Smooth muscle cell of bladder (primary cell): ENCODE results near the gene GOLGA8F. TPM values are rescaled to one million over a fixed set of nuclear protein-coding genes. Genes with fewer than 3 reads are reported as not detected.

Experiments used
- total RNA-seq: library from RNA; depleted of rRNA; stranded (reverse); fragments of >200 nt; gene quantifications from 2 replicates; pipeline ENCODE4 v1.2.3, GENCODE V29; 2014

Gene GOLGA8F, protein sequence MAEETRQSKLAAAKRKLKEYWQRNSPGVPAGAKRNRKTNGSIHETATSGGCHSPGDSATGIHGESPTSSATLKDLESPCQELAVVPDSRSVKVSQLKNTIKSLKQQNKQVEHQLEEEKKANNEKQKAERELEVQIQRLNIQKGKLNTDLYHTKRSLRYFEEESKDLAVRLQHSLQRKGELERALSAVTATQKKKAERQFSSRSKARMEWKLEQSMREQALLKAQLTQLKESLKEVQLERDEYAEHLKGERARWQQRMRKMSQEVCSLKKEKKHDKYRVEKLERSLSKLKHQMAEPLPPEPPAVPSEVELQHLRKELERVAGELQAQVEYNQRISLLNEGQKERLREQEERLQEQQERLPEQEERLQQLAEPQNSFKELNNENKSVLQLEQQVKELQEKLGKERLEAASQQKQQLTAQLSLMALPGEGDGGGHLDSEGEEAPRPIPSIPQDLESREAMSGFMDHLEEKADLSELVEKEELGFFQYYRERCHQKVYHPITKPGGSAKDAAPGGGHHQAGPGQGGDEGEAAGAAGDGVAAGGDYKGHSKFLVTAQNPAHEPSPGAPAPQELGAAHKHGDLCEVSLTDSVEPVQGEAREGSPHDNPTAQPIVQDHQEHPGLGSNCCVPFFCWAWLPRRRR
- total RNA-seq, result under 0.01 TPM in 1 of 2 replicates, not detected in the other

DNA sequence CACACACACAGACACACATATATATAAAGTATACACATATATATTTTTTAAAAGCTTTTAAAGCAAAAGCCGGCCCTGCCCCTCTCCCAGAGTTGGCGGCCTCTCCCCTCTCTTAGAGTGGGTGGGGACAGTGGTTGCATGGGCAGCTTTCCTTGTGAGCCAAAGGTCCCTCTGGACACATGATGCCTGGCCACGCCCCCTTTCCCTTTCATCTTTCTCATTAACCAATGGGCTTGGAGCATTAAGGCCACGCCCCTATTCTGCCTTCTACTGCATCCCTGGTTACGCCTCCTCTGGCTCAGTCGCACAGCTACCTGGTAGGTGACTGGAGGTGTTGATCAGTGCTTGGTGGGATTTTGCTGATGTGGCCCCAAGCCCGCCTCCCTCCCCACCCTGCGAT is at the start of gene GOLGA8F:
GOLGA8F (plus strand) TSS at position 301 of the 400 bp plus-strand sequence; CDS start at position 399, 98 bp downstream.

DNA sequence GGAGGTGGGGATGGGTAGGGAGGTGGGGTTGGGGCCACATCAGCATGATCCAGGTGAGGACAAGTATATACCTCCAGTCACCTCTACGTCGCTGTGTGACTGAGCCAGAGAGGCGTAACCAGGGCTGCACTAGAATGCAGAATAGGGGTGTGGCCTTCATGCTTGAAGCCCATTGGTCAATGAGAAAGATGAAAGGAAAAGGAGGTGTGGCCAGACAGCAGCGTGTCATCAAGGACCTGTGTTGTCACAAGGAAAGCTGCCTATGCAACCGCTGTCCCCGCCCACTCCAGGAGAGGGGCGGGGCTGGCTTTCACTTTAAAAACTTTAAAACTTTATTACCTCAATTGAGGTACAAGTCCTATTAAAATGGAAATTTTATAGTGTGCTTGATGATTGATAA is 20.5 kb upstream of the GOLGA8F start, which contains the start of gene GOLGA6L24:
GOLGA6L24 (minus strand) TSS at position 101 of the 400 bp plus-strand sequence; CDS start at position 40, 61 bp downstream.

Other genes starting within 250 kb of the GOLGA8F start
- 30.3 and 41.6 TPM in 2 replicates for gene HERC2, start 56.5 kb upstream of the GOLGA8F start, total RNA-seq
- not detected in 2 replicates for gene GOLGA6L24, start 20.6 kb upstream of the GOLGA8F start, total RNA-seq
- under 0.01 TPM in 1 of 2 replicates, not detected in the other for gene GOLGA8G, start 154.3 kb downstream of the GOLGA8F start, total RNA-seq
- not detected in 2 replicates for gene GOLGA6L25, start 174.9 kb downstream of the GOLGA8F start, total RNA-seq